Spleen (tissue), 11 donors: ENCODE measurements around the gene CDS2. TPM values are rescaled to one million over a fixed set of nuclear protein-coding genes. Genes with fewer than 3 reads are reported as not detected.

ENCODE experiments used
- DNase-seq: peaks from one replicate; pipeline ENCODE4 v3.0.0-alpha.2; 2020
- H3K27ac ChIP-seq, 8 donors: fragments of 200-600 bp; sonication (generic) in 7 of 8; 1 replicate in 4 of 8; 2 replicates in 4 of 8; pipeline versions ENCODE4 v1.5.0 to v1.8.0; 2016 to 2021; ENCODE audit warnings: inconsistent platforms in 4 of 8, mild to moderate bottlenecking in 4 of 8, moderate library complexity in 1 of 8
- H3K27me3 ChIP-seq, 7 donors: fragments of 200-600 bp; sonication (generic) in 6 of 7; replicated peaks in 1 of 7; 1 replicate in 4 of 7; 2 replicates in 3 of 7; pipeline versions ENCODE4 v1.5.0 to v1.8.0; 2016 to 2021; ENCODE audit warnings: inconsistent platforms in 3 of 7, mild to moderate bottlenecking in 1 of 7
- H3K36me3 ChIP-seq, 6 donors: fragments of 200-600 bp; sonication (generic) in 5 of 6; 1 replicate in 4 of 6; 2 replicates in 2 of 6; pipeline versions ENCODE4 v1.5.0 to v1.8.0; 2016 to 2021; ENCODE audit warnings: inconsistent platforms in 2 of 6
- H3K4me1 ChIP-seq, 6 donors: fragments of 200-600 bp; sonication (generic) in 5 of 6; 1 replicate in 3 of 6; 2 replicates in 3 of 6; pipeline versions ENCODE4 v1.5.0 to v1.8.0; 2016 to 2021; ENCODE audit warnings: inconsistent platforms in 3 of 6
- H3K4me3 ChIP-seq, 8 donors: fragments of 200-600 bp; sonication (generic) in 7 of 8; 1 replicate in 4 of 8; 2 replicates in 4 of 8; pipeline versions ENCODE4 v1.5.0 to v1.8.0; 2016 to 2021; ENCODE audit warnings: inconsistent platforms in 4 of 8, mild to moderate bottlenecking in 4 of 8, moderate library complexity in 2 of 8
- H3K9me3 ChIP-seq, 8 donors: fragments of 200-600 bp; sonication (generic) in 7 of 8; 1 replicate in 4 of 8; 2 replicates in 4 of 8; pipeline versions ENCODE4 v1.5.0 to v1.8.0; 2016 to 2021; ENCODE audit warnings: inconsistent platforms in 4 of 8
- CTCF ChIP-seq, 11 experiments: fragments of 200-600 bp in 7 of 11; fragments of 450-650 bp in 4 of 11; sonication (generic) in 4 of 11; IDR thresholded peaks in 8 of 11; conservative IDR thresholded peaks in 3 of 11; 1 replicate in 7 of 11; 2 replicates in 4 of 11; pipeline versions ENCODE4 v1.4.0 to v1.8.0; 2016 to 2021; ENCODE audit warnings: antibody characterized with exemption in 11 of 11, inconsistent platforms in 4 of 11, mild to moderate bottlenecking in 1 of 11
- POLR2A ChIP-seq, 3 donors: fragments of 450-650 bp; IDR thresholded peaks; one replicate each; pipeline ENCODE4 v1.5.1; 2017; ENCODE audit warnings: antibody characterized with exemption in 3 of 3, mild to moderate bottlenecking in 1 of 3
- POLR2AphosphoS5 ChIP-seq, 3 donors: sonication (generic); formaldehyde crosslinking; IDR thresholded peaks; one replicate each; pipeline ENCODE4 v1.5.1; 2017; ENCODE audit warnings: antibody characterized with exemption in 3 of 3
- WGBS, 5 donors: extraction: QIAGEN DNeasy Blood & Tissue Kit in 3 of 5; methylation state at CpG; one replicate each; pipeline versions ENCODE4 v1.1.5 to v1.1.7; 2013 to 2018; 5-methylcytosine and 5-hydroxymethylcytosine counted together
- intact Hi-C: fragments of 100-400 bp; cut with DNase I; formaldehyde crosslinking; loops from one replicate; pipeline ENCODE4 v1.15.0; 2023; ENCODE audit warnings: low total_unique reads
- polyA plus RNA-seq, 3 donors: library from polyadenylated mRNA; stranded (reverse); fragments of 200-250 nt; gene quantifications; one replicate each; pipeline ENCODE4 v1.2.1, GENCODE V29; 2013
- total RNA-seq, 7 donors: library from RNA; depleted of rRNA in 3 of 7; stranded (reverse); fragments of >200 nt in 3 of 7; fragmentation: NEBNext Ultra II Directional in 4 of 7; extraction: Animal tissue kit (Norgen Biotek cat#: 25700) in 4 of 7; gene quantifications; one replicate each; pipeline versions ENCODE4 v1.1.0 to v1.2.1, GENCODE V29; 2016 to 2021
- donor health status: healthy with polysubstance abuse.
- donor health status: DM: no; HTN: no; CAD: no; lungs with moderate emphysema.
- donor health status: DM: no; HTN: no; CAD: no.
- donor health status: Bipolar disorder and iron deficiency.
- donor health status: healthy.
- donor health status: DM: no; HTN: no; CAD: no.
- donor health status: DM: yes; HTN: yes; CAD: no.

The CDS2 gene
- total and polyA plus RNA-seq, 10 donors, result 6.9 to 61.8 (median 41.9) TPM

DNA sequence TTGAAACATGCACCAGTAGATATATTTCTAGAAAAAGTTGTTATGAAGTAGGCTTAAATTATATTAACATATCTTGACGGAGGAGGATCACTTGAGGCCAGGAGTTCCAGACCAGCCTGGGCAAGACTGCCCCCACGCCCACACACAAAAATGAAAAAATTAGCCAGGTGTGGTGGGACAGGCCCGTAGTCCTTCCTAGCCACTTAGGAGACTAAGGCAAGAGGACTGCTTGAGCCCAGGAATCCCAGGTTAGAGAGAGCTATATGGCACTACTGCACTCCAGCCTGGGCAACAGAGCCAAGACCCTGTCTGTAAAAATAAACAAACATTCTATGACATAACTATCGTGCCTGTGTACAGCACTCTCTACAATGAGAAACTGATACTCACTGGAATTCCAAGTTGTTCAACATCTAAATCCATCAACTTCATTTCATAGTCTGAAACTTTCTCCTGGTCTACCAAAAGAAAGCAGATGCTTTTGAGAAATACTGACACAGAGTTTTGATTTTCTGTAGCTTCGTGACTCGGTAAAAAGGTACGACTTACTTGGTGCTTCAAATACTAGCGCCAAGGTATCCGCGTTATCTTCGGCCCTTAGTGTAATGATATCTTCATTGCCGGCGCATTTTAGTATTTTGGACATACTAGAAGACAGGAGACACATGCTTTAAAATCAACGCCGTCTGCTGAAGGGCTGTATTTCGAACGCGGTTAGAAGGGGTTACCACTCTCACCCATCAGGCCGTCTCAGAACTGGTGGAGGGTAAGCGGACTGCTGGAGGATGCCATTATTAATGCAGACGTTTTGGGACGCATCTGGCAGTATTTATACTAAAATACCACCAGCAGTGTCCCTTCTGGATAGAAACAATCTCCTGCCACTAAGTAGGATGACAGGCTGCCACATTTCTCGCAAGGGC, 8.3 kb upstream of the CDS2 start:
- DNase-seq, result no peak
- intact Hi-C loops, result no loop called here
- Histone ChIP-seq H3K4me1 (peaks cover 16 to 72% (median 38%) of the 10 kb centered on the region in 6 donors), H3K9me3 (no peaks in the 10 kb centered on the region), H3K27ac (peak overlapping the region in 5 of 8 donors; percentile 91 to 95 (median 94)), H3K36me3 (peaks cover 3 to 39% (median 26%) of the 10 kb centered on the region in 6 donors), H3K27me3 (no peaks in the 10 kb centered on the region), H3K4me3 (peak overlapping the region; percentile 77 to 96 (median 91))
- WGBS, 5 donors, result 4 to 8% (median 5%) methylated on average over 23 of the region's 23 CpGs
- TF ChIP-seq POLR2AphosphoS5 (IDR thresholded peaks at IDR 0.05) (no peak), CTCF (IDR thresholded peaks at IDR 0.05 in 8 of 11, conservative IDR thresholded peaks at IDR 0.05 in 3 of 11) (no peak), POLR2A (IDR thresholded peaks at IDR 0.05) (no peak)

GRCh38 chr20:5119143-5119434, 7.7 kb upstream of the CDS2 start:
- WGBS, 5 donors, result 0 to 1% (median 0%) methylated on average over 4 to 21 of the region's 21 CpGs

GRCh38 chr20:5119435-5120184, 7.2 kb upstream of the CDS2 start, which contains the start of gene PCNA:
Gene PCNA, minus strand, starts transcription at chr20:5119958. Its CDS starts 160 bp downstream, at chr20:5119798.
- peaks cover 3 to 32% (median 24%) of the 10 kb centered on the region in 6 donors for H3K36me3 ChIP-seq
- peak; percentile 99 for DNase-seq
- WGBS, 5 donors, result 0 to 1% (median 0%) methylated on average over 17 to 71 of the region's 71 CpGs
- peak within 1 kb of the TSS; percentile 77 to 96 (median 91) for H3K4me3 ChIP-seq
- H3K27me3 ChIP-seq, result no peaks in the 10 kb centered on the region
- TF ChIP-seq CTCF (IDR thresholded peaks at IDR 0.05 in 8 of 11, conservative IDR thresholded peaks at IDR 0.05 in 3 of 11) (peak in 8 of 11 experiments; percentile 19 to 51 (median 35)), POLR2AphosphoS5 (IDR thresholded peaks at IDR 0.05) (peak; percentile 99 to 100 (median 100)), POLR2A (IDR thresholded peaks at IDR 0.05) (peak in 2 of 3 donors; percentile 68 to 95)
- intact Hi-C loops, result no loop called here
- no peaks in the 10 kb centered on the region for H3K9me3 ChIP-seq
- H3K27ac ChIP-seq, result peak within 1 kb of the TSS; percentile 82 to 95 (median 92)
- peaks cover 16 to 63% (median 34%) of the 10 kb centered on the region in 6 donors for H3K4me1 ChIP-seq

More at GRCh38 chr20:5119143-5119434, 7.7 kb upstream of the CDS2 start:
- Histone ChIP-seq H3K36me3 (peaks cover 3 to 38% (median 26%) of the 10 kb centered on the region in 6 donors), H3K27me3 (no peaks in the 10 kb centered on the region), H3K4me3 (peak overlapping the region; percentile 77 to 96 (median 91)), H3K4me1 (peaks cover 16 to 66% (median 34%) of the 10 kb centered on the region in 6 donors), H3K27ac (peak overlapping the region in 7 of 8 donors; percentile 82 to 95 (median 92)), H3K9me3 (no peaks in the 10 kb centered on the region)
- no peak for DNase-seq
- intact Hi-C loops, result no loop called here
- TF ChIP-seq POLR2AphosphoS5 (IDR thresholded peaks at IDR 0.05) (no peak), POLR2A (IDR thresholded peaks at IDR 0.05) (no peak), CTCF (IDR thresholded peaks at IDR 0.05 in 8 of 11, conservative IDR thresholded peaks at IDR 0.05 in 3 of 11) (no peak)
